Stimulated activated effector memory CD8-positive, alpha-beta T cell treated with anti-CD3 and anti-CD28 coated beads, Interleukin-12 subunit alpha, Interleukin-12 subunit beta, amount 100 ng/mL, for 72 hours (primary cell): ENCODE data around the gene KCNC1.

Source experiments
- ATAC-seq: fragments of 150-1000 bp; cut with Tn5 transposase; 2 replicates; pipeline ENCODE4 v1.10.0; 2021
- DNase-seq, 2 donors: peaks; one replicate each; pipeline ENCODE4 v3.0.0; 2021 to 2022; ENCODE audit warnings: low spot score in 2 of 2
- H3K27ac Mint-ChIP-seq: one replicate; pipeline ENCODE4 v1.8.0; 2022; ENCODE audit warnings: mild to moderate bottlenecking, mixed read lengths
- H3K36me3 Mint-ChIP-seq: one replicate; pipeline ENCODE4 v1.8.0; 2022; ENCODE audit warnings: mild to moderate bottlenecking, mixed read lengths
- H3K4me1 Mint-ChIP-seq: one replicate; pipeline ENCODE4 v1.8.0; 2022; ENCODE audit warnings: mixed read lengths
- H3K4me3 Mint-ChIP-seq: one replicate; pipeline ENCODE4 v1.8.0; 2022; ENCODE audit warnings: mild to moderate bottlenecking, mixed read lengths
- H3K9me3 Mint-ChIP-seq: one replicate; pipeline ENCODE4 v1.8.0; 2022; ENCODE audit warnings: mixed read lengths

KCNC1 gene

DNA sequence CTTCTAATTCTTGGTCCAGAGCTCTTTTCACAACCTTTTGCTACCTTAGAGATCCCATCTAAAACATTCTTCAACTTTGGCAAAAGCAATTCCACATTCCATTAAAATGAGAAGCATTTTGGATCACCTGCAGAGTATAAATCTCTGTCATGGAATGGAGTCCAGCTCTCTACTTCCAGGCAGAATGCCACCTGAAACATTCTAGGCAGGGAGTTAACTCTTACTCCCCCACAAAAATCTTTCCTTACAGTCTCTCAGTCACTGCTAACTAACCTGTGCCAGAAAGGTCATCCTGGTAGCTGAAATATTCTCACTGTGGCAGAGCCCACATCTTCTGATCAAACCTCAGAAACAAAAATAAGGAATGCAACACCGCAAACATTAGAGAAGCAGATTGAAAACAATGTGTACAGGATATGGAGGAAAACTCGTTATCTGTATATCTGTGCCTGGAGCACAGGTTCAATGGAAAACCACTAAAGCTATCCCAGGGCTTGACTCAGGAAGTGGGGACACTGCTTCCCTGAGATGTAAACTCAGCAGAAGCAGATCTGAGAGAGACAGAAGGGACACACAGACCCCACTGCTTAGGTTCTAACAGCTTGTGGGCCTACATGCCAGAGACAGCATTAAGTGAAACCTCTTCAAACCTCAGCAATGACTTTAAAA lies 78.9 kb downstream of the KCNC1 start:
- Mint-ChIP-seq H3K36me3 (no peaks in the 10 kb centered on the region), H3K4me3 (no peak overlapping the region), H3K4me1 (no peaks in the 10 kb centered on the region), H3K27ac (no peak overlapping the region), H3K9me3 (peaks cover 2% of the 10 kb centered on the region)
- DNase-seq: no peak
- no peak for ATAC-seq

DNA sequence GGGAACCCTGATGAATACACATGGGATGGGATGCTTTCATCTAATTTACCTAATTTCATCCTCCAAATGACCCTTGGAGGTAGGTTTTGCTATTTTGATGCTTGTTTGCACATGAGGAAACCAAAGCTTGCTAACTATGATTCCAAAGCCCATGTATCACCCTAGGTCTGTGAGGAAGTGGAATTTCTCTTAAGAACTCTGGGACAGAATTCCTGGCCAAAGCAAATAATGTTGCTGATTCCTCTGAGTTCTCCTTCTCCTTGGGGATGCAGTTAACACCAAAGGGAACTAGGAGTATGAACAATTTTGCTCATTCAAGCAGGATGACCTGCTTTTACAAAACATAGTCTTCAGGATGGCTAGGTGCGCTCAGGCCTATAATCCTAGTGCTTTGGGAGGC lies 80.0 kb downstream of the KCNC1 start:
- H3K4me1 Mint-ChIP-seq: no peaks in the 10 kb centered on the region
- no peak overlapping the region for H3K4me3 Mint-ChIP-seq
- no peak overlapping the region for H3K27ac Mint-ChIP-seq
- H3K36me3 Mint-ChIP-seq: no peaks in the 10 kb centered on the region
- H3K9me3 Mint-ChIP-seq: no peaks in the 10 kb centered on the region
- ATAC-seq (no peak), DNase-seq (no peak)

DNA sequence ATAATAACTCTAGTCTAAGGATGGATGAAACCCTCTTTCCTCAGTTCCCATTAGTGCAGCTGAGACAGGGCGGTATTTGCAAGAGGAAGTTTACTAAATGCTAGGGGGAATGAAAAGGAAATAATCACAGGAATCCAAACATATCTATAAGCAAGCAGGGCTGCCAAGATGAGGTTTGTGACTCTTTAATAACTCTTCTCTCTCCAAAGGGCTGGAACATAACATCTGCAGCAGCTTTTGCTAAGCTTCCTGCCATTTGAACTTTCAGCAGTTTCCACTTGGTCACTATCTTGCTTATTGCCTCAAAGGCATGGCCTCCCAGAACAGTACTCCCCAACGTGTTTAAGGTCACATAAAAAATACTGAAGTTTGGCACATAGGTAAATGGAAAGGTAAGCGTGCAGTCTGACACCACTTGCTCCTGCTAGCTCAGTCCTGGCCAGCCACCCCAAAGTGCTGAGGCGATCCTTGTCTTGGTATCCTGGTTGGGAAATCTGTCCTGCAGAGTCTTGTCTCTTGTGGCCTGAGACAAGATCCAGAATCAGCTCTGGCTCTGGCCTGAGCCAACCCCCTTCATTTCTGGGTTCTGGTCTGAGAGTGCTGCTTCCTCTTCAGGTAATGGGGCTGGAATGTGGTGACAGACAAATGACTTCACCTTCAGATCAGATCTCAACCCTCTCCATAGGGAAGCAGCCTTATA lies 81.8 kb downstream of the KCNC1 start:
- Mint-ChIP-seq H3K4me1 (no peaks in the 10 kb centered on the region), H3K27ac (no peak overlapping the region), H3K9me3 (no peaks in the 10 kb centered on the region), H3K4me3 (no peak overlapping the region), H3K36me3 (no peaks in the 10 kb centered on the region)
- DNase-seq: no peak
- no peak for ATAC-seq

DNA sequence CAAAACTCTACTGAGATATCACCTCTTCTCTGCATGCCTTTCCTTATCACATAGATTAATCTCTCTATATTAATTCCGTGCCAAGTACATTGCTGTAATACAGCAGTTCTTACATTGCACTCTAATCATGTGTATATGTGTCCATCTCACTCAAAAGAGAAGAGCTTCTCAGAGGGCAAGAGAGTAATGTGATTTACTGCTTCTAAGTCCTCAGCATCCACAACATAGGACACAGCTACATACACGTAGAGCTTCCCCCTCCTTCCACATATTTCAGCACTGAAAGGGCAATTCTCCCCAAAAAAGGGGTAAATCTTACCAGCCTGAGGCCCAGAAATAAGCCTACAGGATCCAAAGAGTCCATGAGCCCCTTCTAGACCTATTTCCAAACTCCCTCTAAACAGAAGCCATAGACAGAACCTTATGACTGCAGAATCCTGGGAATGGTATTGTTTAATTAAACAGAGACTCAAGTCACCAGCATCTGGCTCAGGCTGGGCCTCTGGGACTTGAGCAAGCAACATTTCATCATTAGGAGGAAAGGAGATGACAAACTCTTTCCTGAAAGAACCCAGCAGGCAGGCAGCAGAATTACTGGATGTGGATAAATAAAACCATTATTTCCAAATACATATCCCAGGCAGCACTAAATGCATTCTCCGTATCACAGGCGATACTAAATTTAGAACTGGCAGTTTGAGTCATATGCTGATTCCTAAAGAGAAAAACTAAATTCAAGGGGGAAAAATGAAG lies 87.2 kb downstream of the KCNC1 start:
- Mint-ChIP-seq H3K4me3 (no peak overlapping the region), H3K9me3 (no peaks in the 10 kb centered on the region), H3K27ac (no peak overlapping the region), H3K36me3 (no peaks in the 10 kb centered on the region), H3K4me1 (no peaks in the 10 kb centered on the region)
- ATAC-seq (no peak), DNase-seq (no peak)

DNA sequence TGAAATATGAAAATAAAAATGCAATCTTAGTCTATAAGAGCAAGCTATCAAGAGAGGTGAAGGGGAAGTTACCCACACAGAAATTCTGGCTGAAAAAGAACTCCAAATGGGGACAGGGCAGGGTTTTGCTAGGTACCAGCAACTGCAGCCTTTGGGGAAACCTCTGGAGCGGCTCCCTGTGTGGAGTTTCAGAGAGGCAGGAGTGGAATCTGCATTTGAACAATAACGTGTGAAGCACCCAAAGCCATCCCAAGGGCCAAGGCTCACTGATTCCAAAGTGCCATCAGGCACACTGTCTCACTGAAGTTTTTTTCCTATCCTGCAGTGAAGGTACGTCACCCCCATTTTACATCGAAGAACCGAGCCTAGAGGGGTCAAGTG lies 87.8 kb downstream of the KCNC1 start:
- no peak for DNase-seq
- Mint-ChIP-seq H3K36me3 (no peaks in the 10 kb centered on the region), H3K4me1 (no peaks in the 10 kb centered on the region), H3K4me3 (no peak overlapping the region), H3K27ac (no peak overlapping the region), H3K9me3 (no peaks in the 10 kb centered on the region)
- ATAC-seq: no peak

DNA sequence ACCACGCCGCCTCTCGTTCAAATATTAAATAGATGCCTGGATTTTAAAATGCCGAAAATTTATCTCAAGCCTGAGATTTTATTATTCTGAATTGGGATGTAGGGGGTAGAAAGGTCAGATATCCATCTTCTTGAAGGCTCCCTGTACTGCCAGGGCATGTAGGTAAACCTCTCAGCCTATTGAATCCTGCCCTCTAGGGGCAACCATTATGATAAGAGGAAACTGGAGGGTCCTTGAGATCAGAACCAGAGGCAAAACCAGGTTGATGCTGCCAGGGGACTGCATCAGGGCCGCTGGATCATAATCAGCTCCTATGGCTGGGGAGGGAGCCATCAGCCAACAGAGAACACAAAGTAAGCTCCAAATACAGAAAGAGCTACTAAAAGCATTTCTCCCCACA lies 92.4 kb downstream of the KCNC1 start:
- no peak overlapping the region for H3K27ac Mint-ChIP-seq
- no peaks in the 10 kb centered on the region for H3K9me3 Mint-ChIP-seq
- ATAC-seq (no peak), DNase-seq (no peak)
- no peaks in the 10 kb centered on the region for H3K4me1 Mint-ChIP-seq
- no peak overlapping the region for H3K4me3 Mint-ChIP-seq
- no peaks in the 10 kb centered on the region for H3K36me3 Mint-ChIP-seq

DNA sequence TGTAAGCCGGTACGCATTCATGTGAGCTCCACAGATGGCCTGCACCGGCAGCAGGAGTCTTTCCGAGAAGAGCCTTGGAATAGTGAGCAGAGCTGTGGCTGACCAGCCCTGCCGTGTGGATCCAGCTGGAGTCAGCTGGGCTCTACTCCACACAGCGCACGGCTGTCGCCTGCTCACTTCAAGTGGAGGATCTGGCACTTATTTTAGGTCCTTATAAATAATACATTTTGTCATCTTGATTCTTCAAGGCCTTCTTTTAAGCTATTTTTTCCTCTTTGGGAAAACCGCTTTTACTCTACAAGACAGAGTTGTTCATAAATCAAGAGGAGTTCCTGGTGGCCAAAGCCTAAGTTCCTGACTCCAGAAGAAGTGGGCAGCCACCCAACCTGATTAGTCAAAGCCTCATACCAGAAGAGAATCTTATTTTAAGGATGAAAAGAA lies 93.8 kb downstream of the KCNC1 start:
- Mint-ChIP-seq H3K4me3 (no peak overlapping the region), H3K9me3 (no peaks in the 10 kb centered on the region), H3K36me3 (no peaks in the 10 kb centered on the region), H3K27ac (no peak overlapping the region), H3K4me1 (no peaks in the 10 kb centered on the region)
- no peak for ATAC-seq
- DNase-seq: no peak

DNA sequence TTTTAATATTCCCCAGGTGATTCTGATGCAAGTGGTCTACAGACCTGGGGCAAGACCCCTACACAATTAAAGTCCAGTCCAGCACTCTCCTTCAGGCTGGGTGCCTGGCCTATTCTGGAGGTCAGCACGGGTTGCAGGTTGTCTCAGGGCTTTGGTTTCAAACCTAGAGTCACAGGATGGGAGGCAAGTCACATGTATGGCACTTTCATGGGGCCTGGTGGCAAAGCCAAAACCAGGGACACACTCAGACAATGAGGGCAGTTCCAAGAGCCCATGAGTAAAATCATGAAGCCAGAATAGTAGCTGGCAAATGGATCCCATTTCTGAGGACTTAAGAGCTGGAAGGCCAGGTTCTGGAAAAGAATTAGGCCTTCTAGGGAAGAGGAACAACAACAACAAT lies 96.6 kb downstream of the KCNC1 start:
- ATAC-seq (no peak), DNase-seq (no peak)
- Mint-ChIP-seq H3K27ac (no peak overlapping the region), H3K4me3 (no peak overlapping the region), H3K9me3 (no peaks in the 10 kb centered on the region), H3K36me3 (no peaks in the 10 kb centered on the region), H3K4me1 (no peaks in the 10 kb centered on the region)

DNA sequence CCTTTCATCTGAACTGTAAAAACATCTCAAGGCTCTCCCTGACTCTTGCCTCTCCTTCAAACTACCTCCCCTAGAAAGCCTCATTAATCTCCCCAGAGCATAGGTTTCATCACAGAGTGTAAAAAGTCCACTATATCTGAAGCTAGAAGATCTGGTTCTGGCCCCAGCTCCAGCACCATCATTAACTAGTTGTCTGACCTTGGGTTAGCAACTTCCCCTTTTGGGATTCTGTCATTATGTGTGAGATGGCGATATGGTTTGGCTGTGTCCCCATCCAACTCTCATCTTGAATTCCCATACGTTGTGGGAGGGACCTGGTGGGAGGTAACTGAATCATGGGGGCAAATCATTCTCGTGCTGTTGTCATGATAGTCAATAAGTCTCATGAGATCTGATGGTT lies 97.3 kb downstream of the KCNC1 start:
- H3K4me1 Mint-ChIP-seq: no peaks in the 10 kb centered on the region
- DNase-seq: no peak
- no peak overlapping the region for H3K4me3 Mint-ChIP-seq
- no peak overlapping the region for H3K27ac Mint-ChIP-seq
- no peaks in the 10 kb centered on the region for H3K36me3 Mint-ChIP-seq
- no peak for ATAC-seq
- H3K9me3 Mint-ChIP-seq: no peaks in the 10 kb centered on the region
